NCI-H1105 treated with DMSO at 0.1 percent for 48 hours (cell line): Measurements from ENCODE around the gene KLK10.
A peak's percentile ranks its signal among the peaks of the same experiment; 100 is the strongest.

Experiments
- DNase-seq: peaks from one replicate; lab custom pipeline; 2025; lab: John Stamatoyannopoulos, UW

KLK10 gene

DNA sequence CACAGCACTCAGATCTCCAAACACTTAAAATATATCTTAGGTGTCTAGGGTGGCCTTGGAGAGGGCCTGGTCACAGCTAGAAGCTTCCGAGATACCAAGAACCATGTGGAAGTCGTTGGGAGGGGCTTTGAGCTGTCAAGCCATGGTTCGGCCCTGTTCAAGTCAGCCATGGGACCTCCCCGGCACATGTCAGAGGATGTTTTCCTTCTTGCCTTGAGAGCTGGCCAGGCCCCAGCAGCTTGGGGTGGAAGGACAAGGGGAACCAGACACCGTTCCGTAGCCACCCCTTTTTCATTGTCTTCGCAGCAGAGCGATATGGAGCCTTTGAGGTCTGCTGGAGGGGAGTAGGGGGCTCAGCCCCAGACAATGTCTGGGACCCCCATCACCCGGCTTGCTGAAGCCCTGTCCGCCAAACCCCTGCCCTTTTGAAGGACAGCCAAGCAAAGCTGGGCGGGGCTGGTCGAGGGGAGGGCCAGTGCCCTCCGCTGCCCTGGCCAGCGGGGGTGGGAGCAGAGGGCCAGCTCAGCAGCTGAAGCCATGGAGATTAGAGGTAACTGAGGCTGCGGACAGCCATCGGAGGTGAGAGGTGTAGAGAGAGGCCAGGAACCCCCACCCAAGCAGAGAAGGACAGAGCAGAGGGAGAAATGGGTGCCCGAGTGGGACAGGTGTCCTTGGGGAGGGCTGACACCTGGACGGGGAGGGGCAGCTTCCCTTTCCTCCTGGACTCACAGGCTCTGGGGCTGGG, 6.5 kb upstream of the KLK10 start:
- no peak for DNase-seq

DNA sequence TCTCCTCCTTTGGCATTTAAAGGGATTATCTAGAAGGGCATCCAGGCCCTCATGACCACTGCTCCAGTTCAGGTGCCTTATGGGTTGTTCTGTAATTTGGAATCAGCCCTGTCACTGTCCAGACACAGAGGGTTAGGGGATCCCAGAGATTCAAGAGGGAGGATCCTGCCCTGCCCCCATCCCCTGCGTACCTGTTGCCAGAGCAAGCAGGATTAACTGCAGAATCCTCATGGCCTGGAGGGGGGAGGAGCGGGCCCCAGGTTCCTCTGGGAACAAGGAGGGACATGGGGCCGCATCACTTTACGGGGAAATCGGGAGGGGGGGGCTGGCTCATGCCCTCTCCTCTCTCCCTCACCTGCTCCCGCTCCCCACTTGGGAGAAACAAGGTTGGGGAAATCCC, 5.9 kb upstream of the KLK10 start:
- DNase-seq: no peak

DNA sequence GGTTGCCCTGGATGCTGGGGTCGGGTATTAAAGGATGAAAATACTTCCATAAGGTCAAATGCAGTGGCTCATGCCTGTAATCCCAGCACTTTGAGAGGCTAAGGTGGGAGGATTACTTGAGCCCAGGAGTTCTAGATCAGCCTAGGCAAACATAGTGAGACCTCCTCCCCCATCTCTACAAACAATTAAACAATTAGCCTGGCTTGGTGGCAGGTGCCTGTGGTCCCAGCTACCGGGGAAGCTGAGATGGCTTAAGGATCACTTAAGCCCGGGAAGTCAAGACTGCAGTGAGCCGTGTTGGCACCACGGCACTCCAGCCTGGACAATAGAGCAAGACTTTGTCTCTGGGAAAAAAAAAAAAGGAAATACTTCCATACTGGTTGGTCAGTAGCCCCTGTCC, 5.4 kb upstream of the KLK10 start:
- peak; percentile 79 for DNase-seq

GRCh38 chr19:51023946-51024345, 4.4 kb upstream of the KLK10 start:
- DNase-seq: no peak

DNA sequence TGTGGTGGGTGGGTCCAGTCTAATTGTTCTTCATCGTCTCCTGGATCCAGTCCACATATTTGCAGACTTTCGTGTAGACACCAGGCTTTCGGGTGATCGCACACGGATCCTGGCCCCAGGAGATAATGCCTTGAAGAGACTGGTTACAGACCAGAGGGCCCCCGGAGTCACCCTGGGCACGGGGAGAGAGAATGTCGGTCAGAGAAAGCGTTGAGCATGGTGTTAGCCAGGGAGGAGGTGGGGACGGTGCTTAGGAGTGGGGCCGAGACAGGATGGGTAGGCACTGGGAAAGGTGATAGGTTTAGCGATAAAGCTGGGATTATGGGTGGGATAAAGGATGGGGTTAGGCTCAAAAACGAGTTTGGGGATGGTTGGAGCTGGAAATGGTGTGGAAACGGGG, 3.0 kb upstream of the KLK10 start:
- DNase-seq: no peak

DNA sequence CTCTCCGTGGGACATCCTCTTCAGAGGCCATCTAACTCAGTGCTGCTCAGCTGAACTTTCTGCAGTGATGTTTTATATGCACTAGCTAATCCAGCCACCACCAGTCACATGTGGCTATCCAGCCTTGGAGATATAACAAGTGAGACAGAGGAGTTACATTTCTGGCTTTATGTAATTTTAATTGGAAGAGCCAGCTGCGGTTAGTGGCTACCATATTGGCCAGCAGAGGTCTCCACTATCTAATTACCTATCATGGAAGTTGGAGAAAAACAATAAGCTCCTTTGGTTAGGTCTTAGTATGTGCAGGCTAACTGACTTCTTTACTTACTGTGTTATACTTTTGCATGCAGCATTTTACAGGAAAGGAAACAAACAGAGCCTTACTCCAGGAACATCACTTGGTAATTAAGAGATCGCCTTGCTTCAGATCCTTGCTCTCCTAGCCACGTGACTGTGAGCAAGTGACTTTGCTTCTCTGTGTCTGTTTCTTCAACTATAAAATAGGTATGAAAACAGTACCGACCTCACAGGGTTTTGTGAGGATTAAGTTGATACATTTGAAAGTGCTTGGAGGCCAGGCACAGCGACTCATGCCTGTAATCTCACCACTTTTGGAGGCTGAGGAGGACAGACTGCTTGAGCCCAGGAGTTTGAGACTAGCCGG, 1.6 kb upstream of the KLK10 start:
- DNase-seq: peak; percentile 73

- no peak for DNase-seq
Observed at GRCh38 chr19:51018745-51019543, 565 bp downstream of the KLK10 start.

GRCh38 chr19:51016798-51017683, 2.5 kb downstream of the KLK10 start:
- DNase-seq: peak; percentile 62

GRCh38 chr19:51015691-51016267, 3.7 kb downstream of the KLK10 start:
- DNase-seq: no peak

GRCh38 chr19:51014242-51014641, 5.3 kb downstream of the KLK10 start:
- DNase-seq: no peak

- DNase-seq: no peak
Observed at GRCh38 chr19:51012661-51013190, 6.8 kb downstream of the KLK10 start.

GRCh38 chr19:51010066-51010795, 9.3 kb downstream of the KLK10 start:
- no peak for DNase-seq

GRCh38 chr19:51009061-51009891, 10.2 kb downstream of the KLK10 start:
- no peak for DNase-seq

- DNase-seq: no peak
Observed at GRCh38 chr19:51007488-51007887, 12.0 kb downstream of the KLK10 start.

DNA sequence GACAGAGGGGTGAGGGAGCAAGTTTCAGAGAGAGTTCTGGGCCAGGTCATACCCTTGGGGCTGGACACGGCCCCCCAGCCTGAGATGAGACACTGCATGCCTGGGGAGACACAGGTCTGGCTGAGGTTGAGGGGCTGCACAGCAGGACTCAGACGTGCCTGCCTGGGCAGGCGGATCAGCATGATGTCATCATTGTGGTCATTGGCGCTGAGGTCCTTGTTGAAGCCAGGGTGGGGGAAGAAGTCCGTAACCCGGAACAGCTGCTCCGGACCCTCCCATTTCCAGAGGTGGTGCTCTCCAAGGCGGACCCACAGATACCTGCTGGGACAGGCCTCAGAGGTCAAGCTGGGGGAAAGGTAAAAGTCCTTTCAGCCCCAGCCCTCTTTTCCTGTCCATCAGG, 13.1 kb downstream of the KLK10 start:
- no peak for DNase-seq

DNA sequence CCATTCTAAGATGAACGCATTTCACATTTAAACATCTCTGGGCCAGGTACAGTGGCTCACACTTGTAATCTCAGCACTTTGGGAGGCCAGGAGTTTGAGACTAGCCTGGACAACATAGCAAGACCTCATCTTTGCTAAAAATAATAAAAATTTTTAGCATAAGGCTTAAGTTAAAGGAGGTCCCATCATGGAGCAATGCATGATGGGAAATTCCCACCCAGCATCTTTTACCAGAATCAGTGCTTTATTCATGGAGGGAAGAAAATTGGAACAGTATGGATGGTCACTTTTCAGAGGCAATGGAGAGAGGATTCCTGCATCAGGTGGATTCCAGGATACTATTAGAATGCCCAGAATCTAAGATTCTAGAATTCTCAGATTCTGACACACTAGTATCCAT, 14.3 kb downstream of the KLK10 start:
- no peak for DNase-seq

DNA sequence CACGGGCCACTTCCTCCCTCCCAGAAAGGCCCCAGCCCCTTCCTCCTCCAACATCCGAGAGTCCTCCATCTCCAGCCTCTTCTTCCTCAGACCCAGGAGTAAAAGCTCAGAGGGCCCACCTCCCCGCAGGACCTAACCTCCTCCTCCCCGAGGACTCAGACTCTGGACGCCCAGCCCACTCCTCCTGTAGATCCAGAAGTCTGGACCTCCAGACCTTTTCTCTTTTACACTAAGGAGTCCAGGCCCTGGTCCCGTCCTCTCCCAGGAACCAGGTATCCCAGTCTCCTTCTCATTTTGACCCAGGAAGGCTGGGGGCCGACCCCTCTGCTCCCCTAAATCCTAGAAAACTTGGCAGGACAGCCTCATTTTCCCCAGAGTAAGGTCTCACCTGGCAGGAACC, 16.2 kb downstream of the KLK10 start:
- no peak for DNase-seq

DNA sequence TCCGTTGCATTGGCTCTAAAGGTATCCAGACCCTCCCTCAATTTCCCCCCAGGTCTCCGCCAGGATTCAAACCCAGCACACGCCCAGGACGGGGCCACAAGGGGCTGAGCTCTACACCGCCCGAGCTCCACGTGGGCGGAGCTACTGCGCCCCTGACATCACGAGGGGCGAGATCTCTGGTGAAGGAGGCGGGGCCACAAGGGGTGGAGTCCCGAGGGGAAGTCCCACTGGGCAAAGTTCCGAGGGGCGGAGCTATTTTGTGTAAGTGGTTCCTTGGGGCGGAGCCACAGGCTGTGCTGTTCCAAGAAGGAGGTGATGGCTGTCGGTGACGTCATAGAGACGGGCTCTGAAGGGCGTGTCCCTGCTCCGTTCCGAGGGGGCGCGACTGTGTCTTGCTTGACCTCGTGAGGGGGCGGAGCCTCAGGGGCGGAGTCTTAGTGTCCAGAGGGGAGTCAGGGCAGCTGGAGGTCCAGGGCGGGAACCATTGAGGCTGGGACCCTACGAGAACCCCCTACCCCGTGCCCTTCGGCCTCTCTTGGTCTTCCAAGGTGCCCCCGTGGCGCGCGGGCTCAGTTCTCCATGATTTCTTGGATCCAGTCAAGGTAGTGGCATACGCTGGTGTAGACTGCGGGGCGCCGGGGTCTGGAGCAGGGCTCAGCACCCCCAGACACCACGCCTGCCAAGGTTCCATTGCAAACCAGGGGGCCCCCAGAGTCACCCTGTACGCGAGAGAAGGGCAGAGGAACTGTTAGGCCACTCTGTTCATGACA, 16.8 kb downstream of the KLK10 start:
- DNase-seq: no peak

- DNase-seq: no peak
Observed at GRCh38 chr19:51002089-51002532, 17.4 kb downstream of the KLK10 start.
